Activated CD4-positive, alpha-beta T cell treated with anti-CD3 and anti-CD28 coated beads for 4 hours (primary cell): ENCODE data around the gene ENPP1.

Source experiments
- DNase-seq, 2 donors: peaks; one replicate each; pipeline ENCODE4 v3.0.0-alpha.2; 2020

ENPP1 gene

DNA sequence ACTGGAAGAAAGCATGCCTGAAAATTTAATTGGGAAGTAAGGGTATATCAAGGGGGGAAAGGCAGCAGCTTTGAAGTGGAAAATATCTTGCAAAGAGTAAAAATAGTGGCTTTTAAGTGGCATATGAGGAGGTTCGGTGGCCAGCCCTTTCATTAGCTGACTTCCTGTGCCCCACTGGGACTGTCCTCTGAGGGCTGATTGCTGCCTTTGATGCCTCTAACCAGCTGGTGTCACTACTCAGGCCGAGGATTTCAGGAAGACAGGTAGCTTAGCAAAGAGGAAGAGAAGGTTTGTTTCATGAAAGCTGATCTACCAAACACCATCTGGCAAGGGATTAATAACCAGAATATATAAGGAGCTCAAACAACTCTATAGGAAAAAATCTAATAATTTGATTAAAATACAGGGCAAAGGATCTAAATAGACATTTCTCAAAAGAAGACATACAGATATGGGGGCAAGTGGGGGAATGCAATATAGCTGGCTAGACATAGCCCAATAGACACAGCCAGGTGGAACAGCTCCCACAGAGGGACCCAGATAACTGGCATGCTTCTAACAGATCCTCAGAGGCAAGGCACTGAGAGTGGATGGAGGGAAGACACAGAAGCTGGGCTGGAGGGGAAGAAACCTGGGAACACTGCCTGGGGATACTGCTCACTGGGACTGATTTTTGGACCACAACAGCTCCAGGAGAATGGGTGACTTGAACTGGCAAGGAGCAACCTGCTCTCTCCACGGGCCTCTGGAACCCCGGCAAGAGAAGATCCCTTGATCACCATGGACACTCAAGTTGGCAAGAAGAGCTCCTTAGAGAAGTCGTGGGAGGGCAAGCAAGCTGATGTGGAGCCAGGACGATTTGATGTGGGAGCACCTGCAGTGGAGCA lies 110.2 kb downstream of the ENPP1 start:
- DNase-seq, result no peak

DNA sequence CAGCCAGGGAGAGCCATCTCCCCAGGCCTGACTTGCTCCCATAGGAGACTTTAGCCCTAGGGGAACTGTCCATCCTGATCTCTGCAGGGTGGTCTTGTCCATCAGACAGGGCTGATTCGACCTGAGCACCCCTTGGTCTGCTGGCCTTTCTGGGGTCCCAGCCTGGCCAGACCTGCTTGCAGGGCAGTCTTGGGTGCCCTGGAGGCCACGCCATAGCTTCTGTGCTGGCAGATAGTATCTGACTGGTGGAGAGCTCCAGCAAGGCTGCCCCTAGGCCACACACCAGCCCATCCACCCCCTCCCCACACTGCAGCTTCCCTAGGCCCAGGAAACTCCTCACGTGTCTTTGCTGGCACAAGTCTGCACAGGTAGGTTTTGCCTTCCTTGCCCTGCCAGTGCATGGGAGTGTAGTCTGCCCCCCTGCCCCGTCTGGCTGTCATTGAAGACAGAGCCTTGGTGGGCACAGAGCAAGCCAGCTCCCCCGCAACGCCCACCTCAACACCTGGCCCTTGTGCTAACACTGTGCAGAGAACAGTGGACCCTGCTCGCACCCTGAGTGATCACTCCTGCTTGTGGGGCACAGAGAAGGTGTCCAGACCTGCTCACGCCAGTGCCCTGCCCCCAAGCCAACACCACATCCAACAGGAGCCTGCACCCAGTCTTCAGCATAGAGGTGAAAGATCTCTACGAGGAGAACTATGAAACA lies 111.0 kb downstream of the ENPP1 start:
- no peak for DNase-seq

- DNase-seq, result no peak
Measured at GRCh38 chr6:131920656-131921055, 112.8 kb downstream of the ENPP1 start.

DNA sequence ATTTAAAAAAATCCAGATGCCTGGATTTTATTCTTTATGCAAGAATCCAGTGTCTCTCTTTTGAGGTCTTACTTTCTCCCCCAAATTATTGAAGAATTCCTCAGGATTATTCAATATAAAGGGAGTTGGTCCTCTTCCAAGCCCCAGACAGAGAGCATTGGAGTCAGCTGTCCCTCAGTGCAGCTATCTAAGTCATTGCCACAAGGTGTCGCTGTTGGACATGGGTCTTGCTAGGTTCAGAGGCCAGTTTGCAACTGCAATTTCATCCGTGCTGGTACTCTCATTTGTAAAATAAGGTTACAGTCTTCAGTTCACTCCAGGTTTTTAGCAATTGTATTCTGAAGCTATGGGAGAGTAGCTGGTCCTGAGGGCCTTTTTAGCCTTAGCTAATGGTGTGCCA lies 115.5 kb downstream of the ENPP1 start:
- no peak for DNase-seq

- DNase-seq, result no peak
Measured at GRCh38 chr6:131924881-131925474, 117.2 kb downstream of the ENPP1 start.

DNA sequence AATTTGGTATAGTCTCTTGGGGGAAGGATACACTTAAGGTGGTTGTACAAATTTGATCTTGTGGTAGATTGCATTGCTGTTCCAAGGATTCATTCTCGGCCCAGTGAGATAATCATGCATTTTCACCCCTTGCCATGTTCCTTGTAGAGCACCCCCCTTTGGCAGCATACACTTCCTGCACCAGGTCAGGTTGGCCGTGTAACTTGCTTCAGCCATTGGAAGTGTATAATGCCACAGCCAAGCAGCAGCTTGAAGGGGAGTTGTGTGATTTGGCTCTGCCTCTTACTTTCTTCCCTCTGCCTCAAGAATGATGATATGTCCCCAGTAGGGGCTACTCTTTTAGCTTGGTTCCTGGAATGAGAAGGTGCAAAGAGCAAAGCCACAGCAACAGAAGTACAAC lies 121.4 kb downstream of the ENPP1 start:
- DNase-seq, result no peak

- no peak for DNase-seq
Measured at GRCh38 chr6:131929976-131930375, 122.2 kb downstream of the ENPP1 start.

DNA sequence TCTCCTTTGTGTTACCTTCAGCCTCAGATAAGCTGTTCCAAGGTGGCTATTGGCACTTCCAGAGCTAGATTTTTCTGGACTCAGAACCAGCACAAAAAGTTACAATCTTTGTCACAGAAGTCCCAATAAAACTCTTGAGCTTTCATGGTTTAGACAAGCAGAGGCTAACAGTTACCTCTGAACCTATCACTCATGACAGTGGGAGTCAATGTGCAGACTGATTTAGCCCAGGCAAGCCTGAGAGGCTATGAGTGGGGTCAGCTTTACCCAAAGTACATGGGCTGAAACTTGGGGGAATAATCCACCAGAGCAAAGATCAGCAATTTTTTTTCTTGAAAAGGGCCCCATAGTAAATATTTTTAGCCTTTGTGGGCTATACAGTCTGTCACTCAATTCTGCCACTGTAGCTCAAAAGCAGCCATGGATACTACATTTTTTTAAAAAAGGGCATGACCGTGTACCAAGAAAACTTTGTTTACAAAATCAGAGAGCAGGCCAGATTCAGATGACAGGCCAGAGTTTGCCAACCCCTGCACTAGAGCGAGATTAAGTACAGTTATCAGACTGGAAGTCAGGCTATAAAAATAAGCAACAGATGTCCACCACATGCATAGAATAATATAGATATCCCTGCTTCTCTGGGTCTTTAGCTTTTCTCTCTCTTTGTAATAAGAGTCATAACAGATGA lies 123.4 kb downstream of the ENPP1 start:
- DNase-seq, result no peak

DNA sequence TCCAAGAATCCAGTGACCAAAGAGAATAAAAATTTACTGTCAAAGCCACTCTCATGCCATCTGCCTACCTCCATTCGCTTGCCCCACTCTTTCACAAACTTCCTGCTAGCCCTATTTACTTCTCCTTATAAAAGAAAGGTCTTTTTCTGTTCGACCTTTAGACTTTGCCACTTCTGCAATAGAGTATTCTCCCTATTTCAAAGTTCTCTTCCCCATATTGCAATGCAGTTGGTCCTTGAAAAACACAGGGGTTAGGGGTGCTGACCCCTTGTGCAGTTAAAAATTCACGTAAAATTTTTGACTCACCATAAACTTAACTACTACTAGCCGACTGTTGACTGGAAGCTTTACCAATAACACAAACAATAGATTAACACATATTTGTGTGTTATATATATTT lies 128.3 kb downstream of the ENPP1 start:
- DNase-seq, result no peak

GRCh38 chr6:131937226-131937625 lies 129.4 kb downstream of the ENPP1 start:
- DNase-seq, result no peak

- DNase-seq, result no peak
Measured at GRCh38 chr6:131937703-131938631, 130.1 kb downstream of the ENPP1 start.
